Upper lobe of right lung (tissue), 1 donor: ENCODE data around the gene SYNGR1. TPM values are rescaled to one million over a fixed set of nuclear protein-coding genes. Genes with fewer than 3 reads are reported as not detected.

Experiments used
- ATAC-seq: fragments of 200-7000 bp; cut with Tn5 transposase; one replicate; pipeline ENCODE4 v1.9.1; 2020; ENCODE audit warnings: mild to moderate bottlenecking, moderate library complexity
- DNase-seq: peaks from one replicate; pipeline ENCODE4 v3.0.0-alpha.2; 2020
- H3K27ac ChIP-seq: fragments of 200-600 bp; one replicate; pipeline ENCODE4 v1.8.0; 2022
- H3K27me3 ChIP-seq: fragments of 200-600 bp; one replicate; pipeline ENCODE4 v1.8.0; 2022; ENCODE audit warnings: mild to moderate bottlenecking
- H3K36me3 ChIP-seq: fragments of 200-600 bp; one replicate; pipeline ENCODE4 v1.8.0; 2022
- H3K4me1 ChIP-seq: fragments of 200-600 bp; one replicate; pipeline ENCODE4 v1.8.0; 2022
- H3K4me3 ChIP-seq: fragments of 200-600 bp; one replicate; pipeline ENCODE4 v1.8.0; 2022; ENCODE audit warnings: mild to moderate bottlenecking
- H3K9me3 ChIP-seq: fragments of 200-600 bp; one replicate; pipeline ENCODE4 v1.8.0; 2022
- intact Hi-C: fragments of 100-400 bp; cut with DNase I; formaldehyde crosslinking; loops from one replicate; pipeline ENCODE4 v1.11.0; 2022
- total RNA-seq: library from RNA; stranded (reverse); fragmentation: NEBNext Ultra II Directional; extraction: Animal tissue kit (Norgen Biotek cat#: 25700); gene quantifications from one replicate; pipeline ENCODE4 v1.2.1, GENCODE V29; 2021
- TF ChIP-seq, protein P1 (sequence below): fragments of 200-600 bp; IDR thresholded peaks from one replicate; pipeline ENCODE4 v1.8.0; 2022; ENCODE audit warnings: antibody characterized with exemption
- donor health status: DM: no; HTN: yes; CAD: no; lungs with severe emphysema.

SYNGR1 gene
- total RNA-seq, 1 donor from 2014 or later = 14.0 TPM

DNA sequence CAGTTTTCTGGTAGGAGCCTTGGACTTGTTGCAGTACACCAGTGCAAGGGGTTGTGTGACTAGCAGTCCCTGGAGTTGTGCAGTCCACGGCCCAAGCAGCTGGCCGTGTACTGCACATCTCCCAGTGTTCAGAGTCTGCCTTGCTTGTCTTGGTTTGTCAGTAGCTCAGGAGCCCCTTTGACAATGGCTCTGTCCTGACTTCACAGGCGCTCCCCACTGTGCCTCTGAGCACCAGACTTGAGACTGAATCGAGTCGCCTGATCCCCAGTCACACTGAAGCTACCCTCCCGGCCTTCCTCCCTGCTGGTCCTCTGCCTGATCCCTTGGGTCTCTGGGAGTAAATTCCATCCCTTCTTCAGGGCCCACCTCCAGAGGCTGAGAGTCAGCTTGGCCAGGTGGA is 19.4 kb downstream of the SYNGR1 start:
- DNase-seq = no peak
- Histone ChIP-seq H3K27me3 (no peaks in the 10 kb centered on the region), H3K4me3 (no peak overlapping the region), H3K4me1 (no peaks in the 10 kb centered on the region), H3K27ac (no peak overlapping the region), H3K9me3 (no peaks in the 10 kb centered on the region), H3K36me3 (no peaks in the 10 kb centered on the region)
- intact Hi-C loops = no loop called here
- ATAC-seq = no peak
- TF ChIP-seq, protein P1, sequence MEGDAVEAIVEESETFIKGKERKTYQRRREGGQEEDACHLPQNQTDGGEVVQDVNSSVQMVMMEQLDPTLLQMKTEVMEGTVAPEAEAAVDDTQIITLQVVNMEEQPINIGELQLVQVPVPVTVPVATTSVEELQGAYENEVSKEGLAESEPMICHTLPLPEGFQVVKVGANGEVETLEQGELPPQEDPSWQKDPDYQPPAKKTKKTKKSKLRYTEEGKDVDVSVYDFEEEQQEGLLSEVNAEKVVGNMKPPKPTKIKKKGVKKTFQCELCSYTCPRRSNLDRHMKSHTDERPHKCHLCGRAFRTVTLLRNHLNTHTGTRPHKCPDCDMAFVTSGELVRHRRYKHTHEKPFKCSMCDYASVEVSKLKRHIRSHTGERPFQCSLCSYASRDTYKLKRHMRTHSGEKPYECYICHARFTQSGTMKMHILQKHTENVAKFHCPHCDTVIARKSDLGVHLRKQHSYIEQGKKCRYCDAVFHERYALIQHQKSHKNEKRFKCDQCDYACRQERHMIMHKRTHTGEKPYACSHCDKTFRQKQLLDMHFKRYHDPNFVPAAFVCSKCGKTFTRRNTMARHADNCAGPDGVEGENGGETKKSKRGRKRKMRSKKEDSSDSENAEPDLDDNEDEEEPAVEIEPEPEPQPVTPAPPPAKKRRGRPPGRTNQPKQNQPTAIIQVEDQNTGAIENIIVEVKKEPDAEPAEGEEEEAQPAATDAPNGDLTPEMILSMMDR = no peak

DNA sequence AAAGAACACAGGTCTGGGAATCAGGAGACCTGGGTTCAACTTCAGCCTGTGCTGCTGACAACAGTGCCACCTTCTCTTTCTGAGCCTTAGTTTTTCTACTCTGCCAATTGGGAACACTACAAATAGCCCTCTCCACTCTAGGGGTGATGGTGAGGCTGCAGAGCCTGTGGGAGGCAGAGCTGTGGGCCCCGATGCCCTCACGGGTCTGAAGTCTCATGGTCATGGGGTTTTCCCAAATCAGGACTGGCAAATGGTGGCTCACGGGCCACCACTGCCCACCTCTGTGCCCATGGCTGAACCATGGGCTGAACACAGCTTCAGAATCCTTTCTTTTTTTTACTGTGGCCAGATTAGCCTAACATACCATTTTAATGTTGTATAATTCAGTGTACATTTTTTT is 19.8 kb downstream of the SYNGR1 start:
- Histone ChIP-seq H3K4me3 (no peak overlapping the region), H3K4me1 (no peaks in the 10 kb centered on the region), H3K36me3 (no peaks in the 10 kb centered on the region), H3K27me3 (no peaks in the 10 kb centered on the region), H3K9me3 (no peaks in the 10 kb centered on the region), H3K27ac (no peak overlapping the region)
- ATAC-seq (no peak), DNase-seq (no peak)
- intact Hi-C loops = no loop called here
- TF ChIP-seq, protein P1 = no peak

DNA sequence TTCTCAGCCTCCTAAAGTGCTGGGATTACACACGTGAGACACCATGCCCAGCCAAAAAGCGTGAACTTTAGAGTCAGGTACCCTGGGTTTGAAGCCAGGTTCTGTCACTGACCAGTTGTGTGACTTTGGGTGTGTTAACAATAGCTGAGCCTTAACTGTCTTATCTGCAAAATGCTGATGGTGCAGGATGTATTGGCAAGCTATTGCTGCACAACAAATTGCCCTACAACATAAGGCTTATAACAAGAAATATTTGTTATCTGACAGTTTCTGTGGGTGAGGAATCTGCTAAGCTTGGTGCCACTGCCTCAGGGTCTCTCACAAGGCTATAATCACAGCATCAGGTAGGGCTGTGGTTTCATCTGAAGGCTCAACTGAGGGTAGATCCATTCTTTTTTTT is 21.9 kb downstream of the SYNGR1 start:
- H3K4me1 ChIP-seq = no peaks in the 10 kb centered on the region
- DNase-seq (no peak), ATAC-seq (no peak)
- no peaks in the 10 kb centered on the region for H3K36me3 ChIP-seq
- intact Hi-C loops = no loop called here
- no peaks in the 10 kb centered on the region for H3K9me3 ChIP-seq
- no peak overlapping the region for H3K27ac ChIP-seq
- H3K27me3 ChIP-seq = no peaks in the 10 kb centered on the region
- H3K4me3 ChIP-seq = no peak overlapping the region
- TF ChIP-seq, protein P1 = no peak

DNA sequence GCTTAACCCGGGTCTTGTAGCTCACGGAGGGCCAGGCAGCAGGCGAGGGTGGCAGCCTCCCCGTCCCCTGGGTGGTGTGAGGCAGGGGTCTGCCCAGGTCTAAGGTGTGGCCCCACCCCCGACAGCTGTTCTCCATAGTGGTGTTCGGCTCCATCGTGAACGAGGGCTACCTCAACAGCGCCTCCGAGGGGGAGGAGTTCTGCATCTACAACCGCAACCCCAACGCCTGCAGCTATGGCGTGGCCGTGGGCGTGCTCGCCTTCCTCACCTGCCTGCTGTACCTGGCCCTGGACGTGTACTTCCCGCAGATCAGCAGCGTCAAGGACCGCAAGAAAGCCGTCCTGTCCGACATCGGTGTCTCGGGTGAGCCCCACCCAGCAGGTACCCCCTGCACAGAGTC is 24.4 kb downstream of the SYNGR1 start:
- peaks cover 6% of the 10 kb centered on the region for H3K36me3 ChIP-seq
- intact Hi-C loops = no loop called here
- no peaks in the 10 kb centered on the region for H3K4me1 ChIP-seq
- DNase-seq = no peak
- TF ChIP-seq, protein P1 = no peak
- H3K27ac ChIP-seq = no peak overlapping the region
- H3K4me3 ChIP-seq = no peak overlapping the region
- no peaks in the 10 kb centered on the region for H3K9me3 ChIP-seq
- H3K27me3 ChIP-seq = no peaks in the 10 kb centered on the region
- ATAC-seq = no peak

DNA sequence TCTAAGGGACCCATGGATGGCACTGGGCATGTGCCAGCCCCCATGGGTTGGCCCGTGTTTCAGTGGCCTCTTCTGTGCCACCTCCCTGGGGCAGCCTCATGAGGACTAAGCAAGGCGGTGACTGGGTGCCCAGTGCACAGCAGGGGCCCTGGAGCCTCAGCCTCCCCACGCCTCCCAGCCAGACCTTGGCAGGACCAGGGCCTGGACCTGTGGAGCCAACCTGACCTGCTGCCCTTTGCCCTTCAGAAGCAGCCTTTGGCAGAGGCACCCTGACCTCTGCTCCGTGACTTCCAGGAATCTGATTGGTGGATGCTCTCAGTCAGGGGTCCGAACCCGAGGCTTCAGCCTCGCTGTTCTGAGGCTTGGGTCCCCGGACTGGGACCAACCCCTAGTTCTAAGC is 25.0 kb downstream of the SYNGR1 start:
- DNase-seq (no peak), ATAC-seq (no peak)
- H3K9me3 ChIP-seq = no peaks in the 10 kb centered on the region
- H3K4me3 ChIP-seq = no peak overlapping the region
- H3K27ac ChIP-seq = no peak overlapping the region
- H3K4me1 ChIP-seq = no peaks in the 10 kb centered on the region
- intact Hi-C loops = no loop called here
- peaks cover 6% of the 10 kb centered on the region for H3K36me3 ChIP-seq
- no peaks in the 10 kb centered on the region for H3K27me3 ChIP-seq
- TF ChIP-seq, protein P1 = no peak

DNA sequence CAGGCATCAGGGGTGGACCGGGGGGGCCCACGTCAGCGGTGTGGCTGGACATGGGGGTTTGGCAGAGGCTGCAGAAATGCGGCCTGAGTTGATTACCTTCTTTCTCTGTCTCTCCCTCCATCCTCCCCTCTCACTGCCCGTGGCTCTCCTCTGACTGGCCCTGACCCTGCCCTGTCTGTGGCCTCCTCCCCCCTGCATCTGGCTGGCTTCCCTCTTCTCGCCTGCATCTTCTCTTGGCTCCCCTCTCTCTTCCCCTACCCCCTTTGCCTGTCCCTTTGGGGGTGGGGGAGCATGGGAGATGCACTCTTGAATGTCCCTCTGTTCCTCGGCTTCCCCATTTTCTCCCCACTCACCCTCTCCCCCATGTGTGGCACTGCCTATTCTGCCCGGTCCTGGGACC is 25.9 kb downstream of the SYNGR1 start:
- ATAC-seq (no peak), DNase-seq (no peak)
- no peaks in the 10 kb centered on the region for H3K27me3 ChIP-seq
- peaks cover 6% of the 10 kb centered on the region for H3K36me3 ChIP-seq
- no peak overlapping the region for H3K4me3 ChIP-seq
- TF ChIP-seq, protein P1 = no peak
- no peaks in the 10 kb centered on the region for H3K9me3 ChIP-seq
- H3K4me1 ChIP-seq = no peaks in the 10 kb centered on the region
- no peak overlapping the region for H3K27ac ChIP-seq
- intact Hi-C loops = no loop called here
